GM19240 (cell line): Measurements from ENCODE around the gene ZNF423.

Experiments
- DNase-seq: peaks from one replicate; pipeline ENCODE4 v3.0.0; 2011; ENCODE audit warnings: low spot score; ENCODE audit not compliant: insufficient read length

Gene ZNF423

DNA sequence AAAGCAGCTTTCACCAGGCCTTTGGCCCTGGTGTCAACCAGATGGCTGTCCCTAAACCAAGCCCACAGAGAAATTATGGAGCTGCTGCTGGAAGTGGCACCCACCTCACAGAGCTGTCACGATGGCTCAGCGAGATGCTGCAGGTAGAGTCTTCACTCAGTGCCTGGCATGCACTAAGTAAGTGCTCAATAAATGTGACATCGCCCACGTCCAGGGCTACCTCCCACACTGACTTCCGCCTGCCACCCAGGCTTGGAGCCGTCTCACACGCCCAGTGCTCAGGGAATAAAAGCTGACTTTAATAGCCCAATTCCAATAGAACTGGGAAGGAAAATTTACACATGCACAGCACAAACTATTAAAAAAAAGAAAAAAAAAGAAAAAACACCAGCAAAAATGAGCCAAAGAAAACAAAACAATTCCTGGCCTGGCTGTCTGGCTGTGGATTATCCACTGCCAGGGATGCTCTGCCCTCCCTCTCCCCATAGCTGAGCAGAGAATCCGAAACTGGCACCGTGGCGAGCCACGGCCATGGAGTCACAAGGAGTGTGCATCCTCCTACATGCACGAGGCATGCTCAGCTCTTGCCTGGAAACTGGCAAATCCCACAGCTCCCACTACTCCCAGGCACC is 68.9 kb downstream of the ZNF423 start:
- DNase-seq: no peak

DNA sequence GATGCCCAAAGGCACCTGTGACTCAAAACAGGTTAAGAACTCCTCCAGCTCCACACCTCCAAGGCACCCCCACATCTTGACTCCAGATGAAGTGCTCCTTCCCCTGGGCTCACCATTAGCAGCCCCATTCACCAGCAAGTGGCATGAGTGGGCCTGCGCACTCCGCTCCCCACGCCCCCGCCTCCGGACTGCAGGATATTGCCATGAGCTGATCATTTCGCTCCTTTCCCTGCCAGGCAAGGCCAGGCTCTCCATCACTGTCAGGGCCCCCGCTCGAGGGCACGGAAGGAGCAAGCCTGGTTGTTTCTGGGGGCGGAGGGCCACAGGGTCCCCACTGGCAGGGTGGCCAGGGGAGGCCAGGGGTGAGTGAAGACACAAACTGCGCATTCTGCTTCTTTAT is 69.9 kb downstream of the ZNF423 start:
- DNase-seq: no peak

DNA sequence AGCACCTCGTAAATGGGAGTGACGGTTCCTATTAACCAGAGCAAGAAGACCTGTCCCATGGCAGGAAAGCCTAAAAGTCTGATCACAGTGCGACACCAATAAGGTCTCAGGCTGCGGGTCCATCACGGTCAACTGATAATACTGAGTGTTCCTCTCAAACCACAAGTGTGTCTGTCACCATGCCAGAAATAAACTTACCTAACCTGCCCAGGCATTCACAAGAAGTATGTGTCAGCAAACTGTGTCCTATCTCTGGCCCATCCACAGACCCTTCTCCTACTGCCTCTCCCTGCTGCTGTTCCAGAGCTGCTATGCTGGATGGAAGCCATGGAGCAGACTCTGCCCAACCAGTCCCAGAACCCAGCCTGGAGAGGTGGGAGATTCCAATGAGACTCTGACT is 73.5 kb downstream of the ZNF423 start:
- no peak for DNase-seq

DNA sequence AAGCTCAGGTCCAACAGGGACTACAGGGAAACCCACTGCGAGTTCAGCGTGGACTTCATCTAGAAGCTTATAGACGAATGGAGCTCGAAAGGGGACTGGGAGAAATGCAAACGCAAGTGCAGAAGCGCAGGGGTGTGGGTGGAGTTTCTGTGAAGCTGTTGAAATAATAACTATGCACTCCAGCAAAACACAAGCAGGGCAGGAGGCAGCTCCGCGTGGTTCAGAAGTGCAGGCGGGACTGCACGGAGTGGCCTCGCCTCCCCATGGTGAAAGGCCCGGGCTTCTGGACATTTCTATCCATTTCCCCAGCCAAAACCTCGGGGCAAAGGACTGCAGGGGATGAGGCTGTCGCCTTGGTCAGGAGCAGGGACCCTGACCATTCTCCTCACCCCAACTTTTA is 74.5 kb downstream of the ZNF423 start:
- no peak for DNase-seq

DNA sequence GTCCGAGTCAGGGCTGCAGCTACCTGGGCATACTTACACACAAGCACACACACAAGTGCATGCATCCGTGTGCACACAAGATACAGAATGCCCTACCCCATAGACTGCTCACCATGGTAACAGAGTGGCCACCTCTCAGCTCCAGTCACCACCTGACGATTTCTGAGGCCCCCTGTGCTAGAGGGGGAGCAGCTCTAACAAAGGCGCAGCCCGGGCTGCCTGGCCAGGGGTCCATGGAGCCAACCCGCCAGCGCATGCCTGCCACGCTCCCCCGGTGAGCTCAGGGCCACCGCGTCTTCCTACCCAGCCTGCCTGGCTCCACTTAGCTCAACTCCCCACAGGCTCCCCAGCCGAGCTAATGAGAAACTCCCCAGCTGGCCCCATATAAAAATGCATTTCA is 75.5 kb downstream of the ZNF423 start:
- no peak for DNase-seq

DNA sequence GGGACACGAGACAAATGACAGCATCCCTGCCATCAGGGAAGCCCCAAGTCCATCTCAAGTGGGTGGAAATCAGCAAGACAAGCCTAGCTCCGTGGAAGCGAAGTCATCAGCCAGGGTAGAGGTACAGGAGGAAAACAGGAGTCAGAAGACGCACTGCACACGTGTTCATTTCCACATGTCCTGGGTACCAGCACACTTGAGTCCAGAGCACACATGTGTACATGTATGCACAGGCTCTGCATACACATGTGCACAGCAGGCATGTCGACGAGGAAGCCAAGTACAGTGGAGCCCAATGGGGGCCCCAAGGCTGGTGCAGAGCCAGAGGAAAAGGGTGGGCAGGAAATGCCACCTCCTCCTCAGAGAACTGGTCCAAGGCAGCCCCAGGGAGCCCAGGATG is 75.9 kb downstream of the ZNF423 start:
- DNase-seq: no peak

DNA sequence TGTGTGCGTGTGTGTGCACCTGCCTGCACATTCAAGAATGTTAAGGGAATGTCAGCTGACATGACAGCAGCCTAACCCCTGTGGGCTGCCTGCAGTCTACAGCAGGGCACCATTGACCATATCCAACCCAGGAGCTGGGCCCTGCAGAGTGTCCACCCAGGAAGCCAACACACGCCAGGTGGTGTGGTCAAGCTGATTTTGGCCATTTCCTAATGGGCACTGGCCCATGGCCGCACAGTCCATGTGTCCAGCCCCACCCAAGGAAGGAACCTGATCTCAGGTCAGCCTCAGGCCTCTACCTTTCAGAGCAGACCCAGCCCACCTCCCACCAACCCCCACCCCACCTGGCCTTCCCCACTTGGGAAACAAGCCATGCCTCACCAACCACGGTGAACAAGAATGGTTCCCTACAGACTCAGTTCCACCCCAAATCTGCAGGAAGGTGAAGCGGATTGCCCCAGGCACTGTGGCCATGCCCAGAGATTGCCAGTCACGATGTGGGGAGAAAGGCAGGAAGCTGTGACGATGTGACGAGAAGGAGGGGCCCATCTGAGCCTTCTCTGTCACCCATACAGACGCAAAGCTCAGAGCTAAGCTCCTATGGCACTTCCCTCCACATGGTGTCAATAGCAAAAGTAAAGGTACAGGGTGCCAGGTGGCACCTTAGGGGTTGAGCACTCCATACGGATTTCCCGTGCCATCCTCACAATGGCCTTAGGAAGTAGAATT is 77.5 kb downstream of the ZNF423 start:
- DNase-seq: no peak

DNA sequence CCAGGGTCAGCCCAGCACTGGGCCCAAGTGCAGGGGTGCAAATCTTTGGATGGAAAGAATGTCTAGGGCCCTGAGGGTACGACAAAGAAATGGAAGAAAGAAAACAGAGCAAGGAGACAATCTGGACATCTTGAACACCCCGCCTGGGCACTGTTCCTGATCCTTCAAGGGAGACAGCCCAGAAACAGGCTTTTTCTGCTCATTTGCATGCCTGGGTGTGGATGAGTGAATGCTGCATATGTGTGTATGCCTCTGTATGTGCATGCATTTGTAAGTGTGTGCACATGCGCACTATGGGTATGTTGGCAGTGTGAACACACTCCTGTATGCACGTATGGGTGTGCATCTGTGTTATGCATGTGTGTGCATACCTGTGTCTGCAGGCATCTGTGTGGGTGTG is 79.2 kb downstream of the ZNF423 start:
- no peak for DNase-seq

DNA sequence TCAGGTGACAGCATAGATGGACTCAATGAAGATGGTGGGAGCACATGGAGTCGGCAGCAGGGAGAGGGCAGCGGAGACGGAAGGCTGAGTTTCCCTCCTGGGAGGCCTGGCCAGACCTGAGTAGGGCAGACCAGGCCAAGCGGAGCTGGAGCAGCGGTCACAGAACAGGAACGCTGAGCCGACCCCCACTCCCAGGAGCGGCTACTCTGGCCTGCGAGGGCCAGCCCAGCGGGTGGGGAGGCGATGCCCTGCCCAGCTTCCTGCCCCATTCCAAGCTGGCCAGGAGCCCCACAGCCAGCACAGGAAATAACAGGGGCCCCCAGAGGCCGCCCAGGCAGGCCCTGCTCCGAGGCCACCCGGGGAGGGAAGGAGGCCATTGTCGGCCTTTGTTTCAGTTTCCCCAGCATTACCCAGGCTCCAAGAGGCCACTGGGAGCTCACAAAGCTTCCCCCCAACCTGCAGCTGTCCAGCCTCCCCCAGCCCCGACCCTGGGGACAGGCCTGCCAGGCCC is 79.8 kb downstream of the ZNF423 start:
- no peak for DNase-seq

DNA sequence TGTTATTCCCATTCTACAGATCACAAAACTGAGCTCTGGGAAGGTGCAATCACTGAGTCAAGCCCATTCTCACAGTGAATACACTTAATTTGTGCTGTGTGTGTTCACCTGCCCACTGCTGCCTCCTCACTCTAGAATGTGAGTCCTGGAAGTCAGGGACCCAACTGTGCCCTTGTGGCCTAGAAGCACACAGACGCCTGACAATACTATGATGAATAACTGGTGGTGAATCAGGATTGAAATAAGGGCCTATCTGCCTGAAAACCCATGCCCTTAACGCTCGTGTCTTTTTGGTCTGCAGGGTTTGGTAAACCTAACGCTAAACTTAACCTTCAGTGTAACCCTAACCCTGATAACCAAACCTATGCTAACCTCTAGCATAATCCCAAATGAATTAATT is 80.3 kb downstream of the ZNF423 start:
- DNase-seq: no peak

DNA sequence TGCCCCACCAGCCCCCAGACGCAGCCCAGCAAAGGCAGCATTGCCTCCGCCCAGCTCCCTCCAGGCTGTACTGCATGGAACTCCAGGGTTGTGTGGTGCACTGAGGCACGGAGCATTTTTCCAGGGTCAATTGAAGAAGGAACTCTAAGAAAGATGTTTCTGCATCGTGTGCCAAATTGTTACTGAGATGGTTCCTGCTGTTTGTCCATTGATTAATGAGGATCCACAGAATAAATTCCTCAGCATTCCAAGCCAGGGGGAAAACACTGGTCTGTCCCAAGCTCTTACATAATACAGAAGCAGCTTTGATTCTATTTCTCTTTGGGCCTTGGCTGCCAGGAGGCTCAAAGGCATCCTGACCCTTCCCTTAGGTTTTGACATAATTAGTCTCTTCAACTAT is 80.9 kb downstream of the ZNF423 start:
- no peak for DNase-seq

DNA sequence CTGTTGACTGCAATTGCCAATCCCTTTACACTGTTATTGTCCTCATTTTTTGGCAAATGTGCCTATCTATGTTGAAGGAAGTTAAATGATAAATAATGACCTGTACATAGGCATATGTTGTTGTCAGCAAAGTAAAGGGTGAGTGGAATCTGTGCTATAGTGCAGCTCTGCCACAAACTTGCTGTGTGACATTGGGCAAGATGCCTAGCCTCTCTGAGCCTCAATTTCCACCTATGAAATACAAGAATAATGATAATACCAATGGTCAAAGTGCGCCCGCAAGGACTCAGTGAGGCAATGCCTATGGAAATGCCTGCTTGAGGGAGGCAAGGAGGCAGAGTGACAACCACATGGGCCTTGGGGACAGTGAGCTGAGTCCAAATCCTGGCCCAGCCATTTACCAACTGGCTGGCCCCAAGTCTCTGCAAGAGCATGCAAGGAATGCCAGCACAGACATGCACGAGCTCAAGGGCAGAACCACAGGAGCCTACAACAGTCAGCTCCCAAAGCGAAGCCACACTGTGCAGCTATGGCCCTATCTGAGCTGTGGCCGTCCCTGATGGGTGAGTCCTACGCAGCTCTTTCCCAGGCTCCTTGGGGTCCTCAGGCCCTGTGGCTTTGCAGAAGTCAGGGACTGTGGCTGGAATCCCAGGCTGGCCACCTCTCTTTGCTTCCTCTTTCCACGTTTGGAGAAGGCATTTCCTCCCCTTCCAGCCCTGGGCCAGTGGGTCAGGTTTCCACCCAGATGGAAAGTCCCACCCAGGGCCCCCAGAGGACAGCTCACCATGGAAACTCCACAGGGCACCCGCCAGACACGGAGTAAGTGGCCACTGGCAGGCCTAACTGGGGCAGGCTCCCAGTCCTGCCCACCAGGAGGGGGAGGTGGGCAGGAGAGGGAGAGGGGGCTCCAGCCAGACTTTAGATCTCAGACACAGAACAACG is 82.1 kb downstream of the ZNF423 start:
- DNase-seq: no peak

DNA sequence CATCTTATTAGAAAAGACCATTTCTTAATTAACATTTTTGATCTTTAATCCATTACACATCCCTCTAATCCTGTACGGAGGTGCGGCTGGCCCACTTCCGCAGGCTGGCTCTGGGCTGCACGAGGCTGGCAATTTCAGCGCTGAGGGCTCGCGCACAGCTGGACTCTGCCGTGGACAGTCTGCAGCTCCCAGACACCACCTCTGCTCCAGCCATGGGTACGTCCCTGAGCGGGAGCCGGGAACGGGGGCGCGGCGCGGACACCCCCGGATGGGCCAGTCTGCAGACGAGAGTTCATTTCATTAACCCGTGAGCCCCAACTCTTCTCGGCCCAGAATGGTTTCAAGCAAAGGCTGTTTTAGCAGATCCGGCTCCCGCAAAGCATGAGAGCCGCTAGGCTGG is 87.9 kb downstream of the ZNF423 start:
- DNase-seq: no peak

DNA sequence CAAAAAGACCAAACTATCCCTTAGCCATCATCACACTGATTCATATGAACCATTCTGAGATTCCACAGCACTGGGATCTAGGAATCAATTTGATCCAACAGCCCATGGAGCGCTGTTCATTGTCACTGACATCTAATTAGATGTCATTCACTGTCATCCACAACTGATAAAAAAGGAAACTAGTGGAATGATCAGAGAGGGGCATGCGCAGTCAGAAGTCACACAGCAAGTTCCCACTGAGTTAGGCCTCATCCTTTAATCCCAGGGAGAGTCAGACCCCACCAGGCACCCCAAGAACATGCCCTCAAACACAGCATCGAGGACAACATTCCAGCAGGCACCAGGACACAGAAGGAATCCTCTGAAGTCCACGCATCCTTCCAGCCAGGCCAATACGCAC is 88.5 kb downstream of the ZNF423 start:
- DNase-seq: no peak

DNA sequence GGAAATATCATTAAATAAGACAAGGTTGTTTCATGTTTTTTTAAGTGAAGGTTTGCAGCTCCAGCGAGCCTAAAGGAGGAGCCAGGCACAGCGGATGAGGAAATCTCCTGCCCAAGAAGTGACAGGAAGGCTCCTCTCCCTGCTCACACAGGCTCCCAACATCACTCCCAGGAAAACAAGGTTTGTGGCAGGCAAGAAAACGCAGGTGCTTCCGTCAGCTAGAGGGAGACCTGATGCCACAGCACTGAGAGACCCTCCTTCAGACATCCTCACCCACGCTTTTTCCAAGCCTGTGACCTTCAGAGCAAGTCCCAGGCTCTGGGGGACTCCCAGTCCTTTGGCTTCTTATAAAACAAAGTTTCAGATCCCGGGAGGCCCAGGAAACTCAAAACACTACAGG is 89.7 kb downstream of the ZNF423 start:
- DNase-seq: no peak

DNA sequence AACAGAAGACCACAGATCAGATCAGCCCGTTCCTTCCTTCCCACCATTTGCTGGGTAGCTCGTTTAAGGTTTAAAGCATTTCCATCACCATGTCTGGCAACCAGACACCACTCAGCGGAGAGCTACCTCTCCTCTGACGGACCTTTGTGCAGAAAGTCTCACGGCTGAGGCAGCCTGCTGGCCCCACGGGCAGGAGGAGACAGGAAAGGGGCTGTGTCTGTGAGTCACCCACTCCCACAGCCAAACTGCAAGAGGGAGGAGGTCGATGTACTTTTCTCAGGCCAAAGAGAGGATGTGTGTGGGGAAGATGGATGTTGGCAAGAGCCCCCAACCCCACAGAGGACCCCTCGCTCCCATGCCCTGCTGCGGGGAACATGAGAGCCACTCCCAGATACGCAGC is 92.1 kb downstream of the ZNF423 start:
- no peak for DNase-seq

DNA sequence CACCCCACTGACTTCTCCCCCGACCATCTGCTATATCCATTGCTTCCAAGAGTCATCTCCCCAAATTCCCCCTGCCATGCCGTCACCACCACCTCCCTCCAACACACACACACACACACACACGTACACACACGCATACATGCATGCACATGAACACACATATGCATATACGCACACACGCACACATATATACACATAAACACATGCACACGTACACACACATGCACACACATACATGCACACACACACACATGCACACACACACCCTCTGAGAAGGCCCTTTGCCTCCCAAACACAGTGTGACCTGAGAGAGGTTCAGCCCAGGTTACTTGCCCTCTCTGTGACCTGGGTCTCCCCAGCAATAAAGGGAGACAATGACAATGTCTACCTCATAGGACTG is 95.1 kb downstream of the ZNF423 start:
- DNase-seq: no peak

DNA sequence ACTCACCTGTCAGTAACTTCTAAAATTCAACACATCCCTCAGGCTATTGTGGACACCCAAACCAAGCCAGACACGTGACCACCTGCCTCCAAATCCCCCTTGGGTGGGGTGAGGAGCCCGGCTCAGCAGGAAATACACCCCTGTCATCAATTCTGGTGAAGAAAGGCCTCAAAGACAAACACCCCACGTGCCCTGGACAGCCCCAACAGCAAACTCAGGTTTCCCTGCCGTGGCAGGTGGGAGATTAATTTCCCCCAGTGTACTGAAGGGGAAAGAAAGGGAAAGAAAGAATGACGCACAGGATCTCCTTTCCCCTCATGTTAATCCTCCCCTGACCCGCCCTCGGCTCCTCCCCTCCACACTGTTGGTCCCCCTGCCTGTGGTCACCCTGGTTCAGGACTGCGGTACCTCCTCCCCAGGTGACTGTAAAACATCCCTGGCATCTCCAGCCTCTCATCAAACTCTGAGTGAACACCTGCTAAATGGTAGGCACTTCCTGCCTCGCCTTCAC is 98.3 kb downstream of the ZNF423 start:
- no peak for DNase-seq

DNA sequence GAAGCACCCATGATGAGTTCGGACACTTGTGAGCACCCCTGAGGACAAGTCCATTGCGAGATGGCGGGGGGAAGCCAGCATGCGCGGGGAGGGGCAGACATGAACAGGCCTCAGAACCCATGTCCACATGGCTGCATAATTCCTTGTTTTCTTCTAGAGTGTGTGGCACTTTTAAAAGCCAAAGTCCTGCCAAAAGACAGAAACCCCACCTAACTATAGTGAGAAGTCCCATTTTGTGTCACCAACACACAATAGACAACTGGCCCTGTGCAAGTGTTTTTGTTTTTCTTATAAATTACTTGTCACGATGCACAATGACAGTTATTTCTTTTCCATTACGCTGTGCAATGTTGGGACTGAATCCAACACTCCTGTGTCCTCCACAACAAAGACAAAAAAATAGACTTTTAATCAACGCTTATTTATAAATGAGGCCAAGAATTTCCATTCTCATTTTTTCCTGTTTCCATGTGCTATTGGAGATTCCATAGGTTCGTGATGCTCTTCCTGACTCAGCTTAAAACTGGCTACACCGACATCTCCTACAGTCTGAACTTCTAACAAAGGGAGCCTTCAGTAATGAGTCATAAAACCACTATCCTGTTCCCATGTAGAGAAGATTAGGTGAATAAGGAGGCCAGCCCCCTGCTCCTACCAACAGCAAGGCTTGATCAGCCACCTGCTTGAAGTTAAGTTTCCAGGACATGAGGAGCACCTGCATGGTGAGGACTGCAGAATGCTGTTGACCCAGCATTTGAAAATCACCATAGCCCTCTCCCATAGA is 98.9 kb downstream of the ZNF423 start:
- no peak for DNase-seq

DNA sequence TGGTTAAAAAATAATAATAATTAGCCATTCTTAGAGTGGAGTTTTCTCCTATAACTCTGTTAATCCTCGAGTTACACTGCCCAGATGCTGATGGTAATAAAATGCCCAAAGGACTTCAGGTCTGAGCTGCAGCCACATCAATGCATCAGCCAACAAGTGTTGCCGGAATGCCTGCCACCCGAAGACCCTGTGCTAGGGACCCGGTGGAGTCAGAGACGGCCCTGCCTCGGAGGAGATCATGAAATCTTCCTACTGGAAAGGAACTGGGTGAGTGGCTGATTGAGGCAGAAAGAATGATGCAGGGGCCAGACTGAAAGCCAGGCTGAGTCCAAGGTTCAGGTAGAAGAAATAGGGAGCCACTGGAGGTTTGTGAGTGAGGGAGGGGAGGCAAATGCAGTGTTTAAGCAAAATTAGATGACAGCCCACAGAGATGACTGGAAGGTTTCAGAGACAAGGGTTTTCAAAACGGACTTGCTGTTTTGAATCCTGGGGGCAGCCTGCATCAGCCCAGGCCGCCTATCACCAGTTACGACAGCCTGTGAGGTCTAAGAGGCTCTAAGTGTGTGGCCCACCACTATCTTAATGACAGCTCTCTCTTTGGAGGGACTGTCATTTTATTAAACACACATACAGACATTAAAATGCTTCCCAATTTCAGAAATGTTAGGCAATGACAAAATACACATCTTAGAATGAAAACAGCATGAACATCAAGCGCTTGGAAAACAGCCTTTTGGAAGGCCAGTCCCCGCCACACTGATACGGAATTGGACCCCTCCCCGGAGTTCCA is 100.0 kb downstream of the ZNF423 start:
- no peak for DNase-seq

DNA sequence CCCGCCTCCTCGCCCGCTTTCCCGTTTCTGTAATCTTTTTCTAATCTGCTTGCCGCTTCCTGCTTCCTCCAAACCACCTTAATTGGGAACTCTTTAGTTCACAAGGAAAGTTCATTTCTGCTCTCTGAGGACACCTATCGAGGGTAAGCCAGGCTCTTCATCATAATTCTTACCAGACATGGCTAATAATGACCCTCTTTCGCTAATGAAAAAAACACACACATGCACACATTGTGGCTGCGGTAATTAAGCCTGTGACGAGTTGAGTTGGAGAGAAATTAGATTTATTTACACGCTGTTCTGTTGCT is 100.6 kb downstream of the ZNF423 start:
- DNase-seq: no peak
